SK-N-SH treated with all-trans-retinoic acid at 6 μM for 48 hours (cell line): ENCODE data around the gene RSAD1.

ENCODE experiments used
- ATAC-seq: fragments of 200-7000 bp; cut with Tn5 transposase; 3 replicates; pipeline ENCODE4 v1.9.1; 2020; ENCODE audit warnings: mild to moderate bottlenecking, moderate library complexity
- ARNTL ChIP-seq: fragments of 450-650 bp; formaldehyde crosslinking; IDR thresholded peaks from 2 replicates; pipeline ENCODE4 v1.5.0; 2020; ENCODE audit warnings: low read depth, mild to moderate bottlenecking, moderate library complexity, borderline replicate concordance
- BACH2 ChIP-seq: fragments of 250-450 bp; sonication (Bioruptor Pico); IDR thresholded peaks from 2 replicates; pipeline ENCODE4 v1.9.0; 2021; ENCODE audit warnings: mild to moderate bottlenecking, borderline replicate concordance
- CSDC2 ChIP-seq: fragments of 250-450 bp; sonication (Bioruptor Pico); IDR thresholded peaks from 2 replicates; pipeline ENCODE4 v1.5.0; 2020; ENCODE audit warnings: mild to moderate bottlenecking, moderate library complexity
- ESRRG ChIP-seq: fragments of 250-450 bp; sonication (Bioruptor Pico); IDR thresholded peaks from 2 replicates; pipeline ENCODE4 v1.6.1; 2021; ENCODE audit warnings: mild to moderate bottlenecking
- ISL1 ChIP-seq: fragments of 250-450 bp; sonication (Bioruptor Pico); IDR thresholded peaks from 2 replicates; pipeline ENCODE4 v2.1.2; 2022; ENCODE audit warnings: mild to moderate bottlenecking, moderate library complexity
- OSR1 ChIP-seq: fragments of 250-450 bp; sonication (Bioruptor Pico); IDR thresholded peaks from 2 replicates; pipeline ENCODE4 v1.8.0; 2022; ENCODE audit warnings: moderate library complexity, mild to moderate bottlenecking, inconsistent platforms
- PPARA ChIP-seq: fragments of 250-450 bp; sonication (Bioruptor Pico); IDR thresholded peaks from 2 replicates; pipeline ENCODE4 v1.5.0; 2020; ENCODE audit warnings: mild to moderate bottlenecking, borderline replicate concordance
- RARB ChIP-seq: fragments of 250-450 bp; sonication (Bioruptor Pico); IDR thresholded peaks from 2 replicates; pipeline ENCODE4 v1.8.0; 2021; ENCODE audit warnings: mild to moderate bottlenecking, moderate library complexity
- SNAI2 ChIP-seq: fragments of 250-450 bp; sonication (Bioruptor Pico); IDR thresholded peaks from 2 replicates; pipeline ENCODE4 v1.5.0; 2020; ENCODE audit warnings: mild to moderate bottlenecking, moderate library complexity
- TCF4 ChIP-seq: fragments of 250-450 bp; sonication (Bioruptor Pico); IDR thresholded peaks from 2 replicates; pipeline ENCODE4 v1.8.0; 2021; ENCODE audit warnings: mild to moderate bottlenecking, moderate library complexity, borderline replicate concordance
- TOX ChIP-seq: fragments of 250-450 bp; sonication (Bioruptor Pico); IDR thresholded peaks from 2 replicates; pipeline ENCODE4 v1.8.0; 2021; ENCODE audit warnings: mild to moderate bottlenecking, moderate library complexity, borderline replicate concordance
- ZC3H10 ChIP-seq: fragments of 250-450 bp; sonication (Bioruptor Pico); IDR thresholded peaks from 2 replicates; pipeline ENCODE4 v1.5.1; 2021; ENCODE audit warnings: mild to moderate bottlenecking, moderate library complexity
- ZFP3 ChIP-seq: fragments of 250-450 bp; sonication (Bioruptor Pico); IDR thresholded peaks from 2 replicates; pipeline ENCODE4 v1.5.0; 2020; ENCODE audit warnings: mild to moderate bottlenecking, moderate library complexity
- ZFP30 ChIP-seq: fragments of 450-650 bp; formaldehyde crosslinking; IDR thresholded peaks from 2 replicates; pipeline ENCODE4 v1.5.0; 2022; ENCODE audit warnings: mild to moderate bottlenecking, moderate library complexity
- ZNF565 ChIP-seq: fragments of 450-650 bp; formaldehyde crosslinking; conservative IDR thresholded peaks from 2 replicates; pipeline ENCODE4 v1.5.0; 2020; ENCODE audit warnings: low read depth, mild to moderate bottlenecking, moderate library complexity
- ZNF8 ChIP-seq: fragments of 450-650 bp; formaldehyde crosslinking; IDR thresholded peaks from 2 replicates; pipeline ENCODE4 v1.5.0; 2020; ENCODE audit warnings: mild to moderate bottlenecking, moderate library complexity
- TF ChIP-seq, protein P1 (sequence below): fragments of 250-450 bp; sonication (Bioruptor Pico); IDR thresholded peaks from 2 replicates; pipeline ENCODE4 v1.8.0; 2020; ENCODE audit warnings: mild to moderate bottlenecking, moderate library complexity, borderline replicate concordance
- TF ChIP-seq, protein P2 (sequence below): fragments of 250-450 bp; sonication (Bioruptor Pico); IDR thresholded peaks from 2 replicates; pipeline ENCODE4 v1.5.1; 2021; ENCODE audit warnings: mild to moderate bottlenecking, moderate library complexity
- TF ChIP-seq, protein P3 (sequence below): fragments of 250-450 bp; sonication (Bioruptor Pico); IDR thresholded peaks from 2 replicates; pipeline ENCODE4 v1.5.0; 2020; ENCODE audit warnings: mild to moderate bottlenecking, moderate library complexity
- TF ChIP-seq, protein P4 (sequence below): fragments of 250-450 bp; sonication (Bioruptor Pico); IDR thresholded peaks from 2 replicates; pipeline ENCODE4 v1.8.0; 2021; ENCODE audit warnings: low read depth, mild to moderate bottlenecking, moderate library complexity, borderline replicate concordance
- TF ChIP-seq, protein P5 (sequence below): fragments of 250-450 bp; sonication (Bioruptor Pico); IDR thresholded peaks from 2 replicates; pipeline ENCODE4 v1.5.1; 2020; ENCODE audit warnings: low read depth, mild to moderate bottlenecking, moderate library complexity

RSAD1 gene

DNA sequence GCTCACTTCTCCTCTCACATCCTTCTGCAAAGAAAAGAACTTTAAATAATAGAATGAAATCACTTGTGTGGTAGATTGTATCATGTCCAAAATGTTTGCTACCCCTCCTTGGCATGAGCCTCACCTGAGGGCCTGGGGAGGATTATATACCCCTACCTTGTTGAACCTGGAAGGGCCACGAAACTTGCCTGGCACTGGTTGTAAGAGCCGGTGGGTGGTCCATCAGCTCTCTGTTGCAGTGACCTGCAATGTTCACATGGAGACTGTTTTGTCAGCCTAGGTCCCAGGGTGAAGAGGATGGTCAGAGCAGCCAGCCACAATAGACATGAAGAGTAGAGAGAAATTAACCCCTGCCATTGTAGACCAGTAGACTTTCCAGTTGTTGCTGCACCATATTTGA is 10.2 kb downstream of the RSAD1 start:
- no peak for ATAC-seq
- TF ChIP-seq BACH2 (CRISPR knock-in tag) (no peak), OSR1 (CRISPR knock-in tag) (no peak)

DNA sequence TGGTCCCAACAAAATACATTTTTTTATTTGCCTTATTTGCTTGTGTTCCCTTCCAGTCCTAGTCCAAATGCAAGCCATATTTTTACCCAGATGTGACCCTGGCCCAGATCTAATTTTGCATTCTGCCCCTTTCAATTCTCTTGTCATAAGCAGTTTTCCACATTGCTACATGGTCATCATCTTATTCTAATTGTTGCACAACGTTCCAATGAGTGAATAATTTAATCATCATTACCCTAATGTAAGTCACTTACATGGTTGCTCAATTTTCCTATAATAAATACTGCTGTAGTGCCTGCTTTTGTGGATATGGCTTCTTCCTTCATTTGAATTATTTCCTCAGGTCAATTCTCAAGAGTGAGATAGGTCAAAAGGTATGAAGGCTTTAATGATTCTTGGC is 12.8 kb downstream of the RSAD1 start:
- ATAC-seq = no peak
- peak; percentile 44; the same call in 1 of the 2 replicates for TF ChIP-seq ISL1 (CRISPR knock-in tag)
- TF ChIP-seq RARB (CRISPR knock-in tag) = no peak

DNA sequence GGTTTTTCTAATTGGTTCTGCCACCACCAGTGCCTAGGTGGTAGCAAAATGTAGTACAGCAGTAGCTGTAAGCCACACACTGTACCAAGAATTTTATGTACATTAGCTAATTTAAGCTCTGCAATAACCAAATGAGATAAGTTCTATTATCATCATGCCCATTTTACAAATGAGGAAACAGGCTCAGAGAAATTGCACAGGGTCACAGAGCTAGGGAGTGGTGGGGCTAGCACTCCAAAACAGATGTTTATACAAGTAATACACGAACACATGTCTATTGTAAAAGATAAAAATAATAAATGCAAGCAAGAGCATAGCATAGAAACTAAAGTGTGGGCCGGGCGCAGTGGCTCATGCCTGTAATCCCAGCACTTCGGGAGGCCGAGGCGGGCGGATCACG is 13.6 kb downstream of the RSAD1 start:
- no peak for ATAC-seq
- TF ChIP-seq ZFP3 (CRISPR knock-in tag) = no peak
- no peak for TF ChIP-seq ARNTL (CRISPR knock-in tag)
- TF ChIP-seq SNAI2 (CRISPR knock-in tag) = no peak
- no peak for TF ChIP-seq CSDC2 (CRISPR knock-in tag)
- no peak for TF ChIP-seq TOX (CRISPR knock-in tag)
- TF ChIP-seq TCF4 = no peak
- TF ChIP-seq ZNF565 (CRISPR knock-in tag) = no peak
- no peak for TF ChIP-seq ESRRG (CRISPR knock-in tag)
- TF ChIP-seq, protein P1, sequence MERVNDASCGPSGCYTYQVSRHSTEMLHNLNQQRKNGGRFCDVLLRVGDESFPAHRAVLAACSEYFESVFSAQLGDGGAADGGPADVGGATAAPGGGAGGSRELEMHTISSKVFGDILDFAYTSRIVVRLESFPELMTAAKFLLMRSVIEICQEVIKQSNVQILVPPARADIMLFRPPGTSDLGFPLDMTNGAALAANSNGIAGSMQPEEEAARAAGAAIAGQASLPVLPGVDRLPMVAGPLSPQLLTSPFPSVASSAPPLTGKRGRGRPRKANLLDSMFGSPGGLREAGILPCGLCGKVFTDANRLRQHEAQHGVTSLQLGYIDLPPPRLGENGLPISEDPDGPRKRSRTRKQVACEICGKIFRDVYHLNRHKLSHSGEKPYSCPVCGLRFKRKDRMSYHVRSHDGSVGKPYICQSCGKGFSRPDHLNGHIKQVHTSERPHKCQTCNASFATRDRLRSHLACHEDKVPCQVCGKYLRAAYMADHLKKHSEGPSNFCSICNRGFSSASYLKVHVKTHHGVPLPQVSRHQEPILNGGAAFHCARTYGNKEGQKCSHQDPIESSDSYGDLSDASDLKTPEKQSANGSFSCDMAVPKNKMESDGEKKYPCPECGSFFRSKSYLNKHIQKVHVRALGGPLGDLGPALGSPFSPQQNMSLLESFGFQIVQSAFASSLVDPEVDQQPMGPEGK (CRISPR knock-in tag) = no peak
- no peak for TF ChIP-seq RARB (CRISPR knock-in tag)
- TF ChIP-seq, protein P2, sequence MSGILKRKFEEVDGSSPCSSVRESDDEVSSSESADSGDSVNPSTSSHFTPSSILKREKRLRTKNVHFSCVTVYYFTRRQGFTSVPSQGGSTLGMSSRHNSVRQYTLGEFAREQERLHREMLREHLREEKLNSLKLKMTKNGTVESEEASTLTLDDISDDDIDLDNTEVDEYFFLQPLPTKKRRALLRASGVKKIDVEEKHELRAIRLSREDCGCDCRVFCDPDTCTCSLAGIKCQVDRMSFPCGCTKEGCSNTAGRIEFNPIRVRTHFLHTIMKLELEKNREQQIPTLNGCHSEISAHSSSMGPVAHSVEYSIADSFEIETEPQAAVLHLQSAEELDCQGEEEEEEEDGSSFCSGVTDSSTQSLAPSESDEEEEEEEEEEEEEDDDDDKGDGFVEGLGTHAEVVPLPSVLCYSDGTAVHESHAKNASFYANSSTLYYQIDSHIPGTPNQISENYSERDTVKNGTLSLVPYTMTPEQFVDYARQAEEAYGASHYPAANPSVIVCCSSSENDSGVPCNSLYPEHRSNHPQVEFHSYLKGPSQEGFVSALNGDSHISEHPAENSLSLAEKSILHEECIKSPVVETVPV (CRISPR knock-in tag) = no peak
- TF ChIP-seq, protein P3, sequence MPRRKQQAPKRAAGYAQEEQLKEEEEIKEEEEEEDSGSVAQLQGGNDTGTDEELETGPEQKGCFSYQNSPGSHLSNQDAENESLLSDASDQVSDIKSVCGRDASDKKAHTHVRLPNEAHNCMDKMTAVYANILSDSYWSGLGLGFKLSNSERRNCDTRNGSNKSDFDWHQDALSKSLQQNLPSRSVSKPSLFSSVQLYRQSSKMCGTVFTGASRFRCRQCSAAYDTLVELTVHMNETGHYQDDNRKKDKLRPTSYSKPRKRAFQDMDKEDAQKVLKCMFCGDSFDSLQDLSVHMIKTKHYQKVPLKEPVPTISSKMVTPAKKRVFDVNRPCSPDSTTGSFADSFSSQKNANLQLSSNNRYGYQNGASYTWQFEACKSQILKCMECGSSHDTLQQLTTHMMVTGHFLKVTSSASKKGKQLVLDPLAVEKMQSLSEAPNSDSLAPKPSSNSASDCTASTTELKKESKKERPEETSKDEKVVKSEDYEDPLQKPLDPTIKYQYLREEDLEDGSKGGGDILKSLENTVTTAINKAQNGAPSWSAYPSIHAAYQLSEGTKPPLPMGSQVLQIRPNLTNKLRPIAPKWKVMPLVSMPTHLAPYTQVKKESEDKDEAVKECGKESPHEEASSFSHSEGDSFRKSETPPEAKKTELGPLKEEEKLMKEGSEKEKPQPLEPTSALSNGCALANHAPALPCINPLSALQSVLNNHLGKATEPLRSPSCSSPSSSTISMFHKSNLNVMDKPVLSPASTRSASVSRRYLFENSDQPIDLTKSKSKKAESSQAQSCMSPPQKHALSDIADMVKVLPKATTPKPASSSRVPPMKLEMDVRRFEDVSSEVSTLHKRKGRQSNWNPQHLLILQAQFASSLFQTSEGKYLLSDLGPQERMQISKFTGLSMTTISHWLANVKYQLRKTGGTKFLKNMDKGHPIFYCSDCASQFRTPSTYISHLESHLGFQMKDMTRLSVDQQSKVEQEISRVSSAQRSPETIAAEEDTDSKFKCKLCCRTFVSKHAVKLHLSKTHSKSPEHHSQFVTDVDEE = no peak
- TF ChIP-seq, protein P4, sequence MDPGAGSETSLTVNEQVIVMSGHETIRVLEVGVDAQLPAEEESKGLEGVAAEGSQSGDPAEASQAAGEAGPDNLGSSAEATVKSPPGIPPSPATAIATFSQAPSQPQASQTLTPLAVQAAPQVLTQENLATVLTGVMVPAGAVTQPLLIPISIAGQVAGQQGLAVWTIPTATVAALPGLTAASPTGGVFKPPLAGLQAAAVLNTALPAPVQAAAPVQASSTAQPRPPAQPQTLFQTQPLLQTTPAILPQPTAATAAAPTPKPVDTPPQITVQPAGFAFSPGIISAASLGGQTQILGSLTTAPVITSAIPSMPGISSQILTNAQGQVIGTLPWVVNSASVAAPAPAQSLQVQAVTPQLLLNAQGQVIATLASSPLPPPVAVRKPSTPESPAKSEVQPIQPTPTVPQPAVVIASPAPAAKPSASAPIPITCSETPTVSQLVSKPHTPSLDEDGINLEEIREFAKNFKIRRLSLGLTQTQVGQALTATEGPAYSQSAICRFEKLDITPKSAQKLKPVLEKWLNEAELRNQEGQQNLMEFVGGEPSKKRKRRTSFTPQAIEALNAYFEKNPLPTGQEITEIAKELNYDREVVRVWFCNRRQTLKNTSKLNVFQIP = no peak
- no peak for TF ChIP-seq ZFP30 (CRISPR knock-in tag)
- no peak for TF ChIP-seq ZC3H10 (CRISPR knock-in tag)
- TF ChIP-seq, protein P5, sequence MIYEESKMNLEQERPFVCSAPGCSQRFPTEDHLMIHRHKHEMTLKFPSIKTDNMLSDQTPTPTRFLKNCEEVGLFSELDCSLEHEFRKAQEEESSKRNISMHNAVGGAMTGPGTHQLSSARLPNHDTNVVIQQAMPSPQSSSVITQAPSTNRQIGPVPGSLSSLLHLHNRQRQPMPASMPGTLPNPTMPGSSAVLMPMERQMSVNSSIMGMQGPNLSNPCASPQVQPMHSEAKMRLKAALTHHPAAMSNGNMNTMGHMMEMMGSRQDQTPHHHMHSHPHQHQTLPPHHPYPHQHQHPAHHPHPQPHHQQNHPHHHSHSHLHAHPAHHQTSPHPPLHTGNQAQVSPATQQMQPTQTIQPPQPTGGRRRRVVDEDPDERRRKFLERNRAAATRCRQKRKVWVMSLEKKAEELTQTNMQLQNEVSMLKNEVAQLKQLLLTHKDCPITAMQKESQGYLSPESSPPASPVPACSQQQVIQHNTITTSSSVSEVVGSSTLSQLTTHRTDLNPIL (CRISPR knock-in tag) = no peak
- TF ChIP-seq, all 23 proteins: peak for 0

DNA sequence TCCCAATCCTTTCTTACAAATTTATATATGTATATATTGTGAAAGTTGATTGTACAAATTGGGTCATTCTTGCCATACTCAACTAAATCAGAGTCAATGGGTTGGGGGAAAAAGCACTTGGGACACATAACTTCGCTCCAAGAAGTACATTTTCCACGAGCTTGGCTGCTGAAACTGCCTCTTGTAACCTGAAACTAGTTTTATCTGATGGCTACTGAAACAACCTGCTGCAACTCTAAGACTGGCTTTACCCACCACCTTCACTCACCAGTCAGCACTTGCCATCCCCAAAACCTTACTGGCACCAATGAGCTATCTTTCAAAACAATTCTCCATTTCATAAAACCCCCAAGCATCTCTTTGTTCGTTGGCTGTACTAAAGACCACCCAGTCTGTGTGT is 15.1 kb downstream of the RSAD1 start:
- TF ChIP-seq ZC3H10 (CRISPR knock-in tag) (no peak), SNAI2 (CRISPR knock-in tag) (no peak), ZFP3 (CRISPR knock-in tag) (no peak), ZNF565 (CRISPR knock-in tag) (no peak), TOX (CRISPR knock-in tag) (no peak), TCF4 (no peak), ISL1 (CRISPR knock-in tag) (no peak), PPARA (CRISPR knock-in tag) (no peak), ZNF8 (no peak)
- TF ChIP-seq, protein P5 (CRISPR knock-in tag) = no peak
- TF ChIP-seq, protein P2 (CRISPR knock-in tag) = no peak
- ATAC-seq = peak; percentile 48; the same call in 2 of the 3 replicates
